HFFc6 (cell line): ENCODE data around the gene TBC1D22B. TPM values are rescaled to one million over a fixed set of nuclear protein-coding genes. Genes with fewer than 3 reads are reported as not detected.

Experiments used
- DNase-seq: peaks from one replicate; pipeline ENCODE4 v3.0.0-alpha.2; 2018
- H3K27ac Mint-ChIP-seq: 2 replicates; pipeline ENCODE4 v1.8.0; 2020; ENCODE audit warnings: mild to moderate bottlenecking, mixed read lengths
- H3K27me3 Mint-ChIP-seq: 2 replicates; pipeline ENCODE4 v1.8.0; 2021; ENCODE audit warnings: mild to moderate bottlenecking, moderate library complexity, mixed read lengths; ENCODE audit not compliant: insufficient read depth
- H3K36me3 Mint-ChIP-seq: 2 replicates; pipeline ENCODE4 v1.8.0; 2021; ENCODE audit warnings: low read depth, mixed read lengths
- H3K4me1 Mint-ChIP-seq: 2 replicates; pipeline ENCODE4 v1.8.0; 2020; ENCODE audit warnings: low read depth, mixed read lengths
- H3K4me3 Mint-ChIP-seq: 2 replicates; pipeline ENCODE4 v1.8.0; 2020; ENCODE audit warnings: mild to moderate bottlenecking, moderate library complexity, mixed read lengths
- H3K9me3 Mint-ChIP-seq: 2 replicates; pipeline ENCODE4 v1.8.0; 2020; ENCODE audit warnings: mild to moderate bottlenecking, mixed read lengths
- total RNA-seq, 6 experiments: library from RNA; stranded (reverse); fragmentation: NEBNext Ultra II Directional; extraction: Animal tissue kit (Norgen Biotek cat#: 25700); gene quantifications; 2 replicates in 1 of 6; 3 replicates in 5 of 6; pipeline ENCODE4 v1.2.3, GENCODE V29; 2021
- TF ChIP-seq, protein P1 (sequence below): fragments of 200-600 bp; sonication (generic); IDR thresholded peaks from 2 replicates; pipeline ENCODE4 v1.5.0; 2021; ENCODE audit warnings: antibody characterized with exemption, mild to moderate bottlenecking

Gene TBC1D22B
- total RNA-seq, 6 experiments from 2014 or later = 9.0 to 9.6 (median 9.2) TPM

GRCh38 chr6:37257320-37257633, 295 bp upstream of the TBC1D22B start:
- peak overlapping the region; percentile 91 for H3K4me3 Mint-ChIP-seq
- H3K4me1 Mint-ChIP-seq = peaks cover 47% of the 10 kb centered on the region
- peaks cover 4% of the 10 kb centered on the region for H3K27me3 Mint-ChIP-seq
- TF ChIP-seq, protein P1, sequence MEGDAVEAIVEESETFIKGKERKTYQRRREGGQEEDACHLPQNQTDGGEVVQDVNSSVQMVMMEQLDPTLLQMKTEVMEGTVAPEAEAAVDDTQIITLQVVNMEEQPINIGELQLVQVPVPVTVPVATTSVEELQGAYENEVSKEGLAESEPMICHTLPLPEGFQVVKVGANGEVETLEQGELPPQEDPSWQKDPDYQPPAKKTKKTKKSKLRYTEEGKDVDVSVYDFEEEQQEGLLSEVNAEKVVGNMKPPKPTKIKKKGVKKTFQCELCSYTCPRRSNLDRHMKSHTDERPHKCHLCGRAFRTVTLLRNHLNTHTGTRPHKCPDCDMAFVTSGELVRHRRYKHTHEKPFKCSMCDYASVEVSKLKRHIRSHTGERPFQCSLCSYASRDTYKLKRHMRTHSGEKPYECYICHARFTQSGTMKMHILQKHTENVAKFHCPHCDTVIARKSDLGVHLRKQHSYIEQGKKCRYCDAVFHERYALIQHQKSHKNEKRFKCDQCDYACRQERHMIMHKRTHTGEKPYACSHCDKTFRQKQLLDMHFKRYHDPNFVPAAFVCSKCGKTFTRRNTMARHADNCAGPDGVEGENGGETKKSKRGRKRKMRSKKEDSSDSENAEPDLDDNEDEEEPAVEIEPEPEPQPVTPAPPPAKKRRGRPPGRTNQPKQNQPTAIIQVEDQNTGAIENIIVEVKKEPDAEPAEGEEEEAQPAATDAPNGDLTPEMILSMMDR = no peak
- peak overlapping the region; percentile 94 for H3K27ac Mint-ChIP-seq
- no peak for DNase-seq
- H3K36me3 Mint-ChIP-seq = no peaks in the 10 kb centered on the region
- H3K9me3 Mint-ChIP-seq = no peaks in the 10 kb centered on the region

DNA sequence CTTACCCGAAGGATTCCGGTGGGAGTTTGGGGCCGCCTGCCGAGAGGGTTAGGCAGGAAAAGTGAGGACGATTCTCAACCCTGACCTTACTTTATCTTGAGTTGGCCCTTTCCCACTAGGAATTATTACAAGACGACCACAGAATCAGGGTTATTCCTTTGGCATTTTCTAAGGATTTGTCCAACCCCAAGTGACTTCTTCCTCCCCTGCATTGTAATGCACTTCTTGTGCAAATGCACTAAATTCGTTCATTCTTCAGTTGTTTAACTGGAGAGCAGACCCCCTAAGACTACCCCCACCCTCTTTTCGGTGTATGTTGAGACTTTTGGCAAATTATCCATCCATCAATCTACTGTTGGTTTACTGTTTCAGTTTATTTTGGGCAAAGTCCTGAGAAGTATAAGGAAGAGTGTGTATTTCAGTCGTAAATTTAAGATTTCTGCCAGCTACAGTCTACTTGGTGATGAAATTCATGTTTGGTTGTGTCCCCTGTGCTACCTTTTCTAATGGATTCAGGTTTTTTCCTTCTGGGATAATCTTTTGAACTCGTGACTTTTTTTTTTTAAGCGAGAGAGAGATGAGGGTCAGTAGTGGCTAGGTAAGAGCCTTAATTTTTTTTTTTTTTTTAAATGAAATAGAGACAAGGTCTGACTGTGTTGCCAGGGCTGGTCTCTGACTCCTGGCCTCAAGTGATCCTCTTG, 983 bp downstream of the TBC1D22B start:
- Mint-ChIP-seq H3K4me1 (peaks cover 53% of the 10 kb centered on the region), H3K9me3 (no peaks in the 10 kb centered on the region), H3K4me3 (peak overlapping the region; percentile 91), H3K27ac (peak overlapping the region; percentile 94), H3K36me3 (no peaks in the 10 kb centered on the region), H3K27me3 (peaks cover 4% of the 10 kb centered on the region)
- TF ChIP-seq, protein P1 = no peak
- no peak for DNase-seq

DNA sequence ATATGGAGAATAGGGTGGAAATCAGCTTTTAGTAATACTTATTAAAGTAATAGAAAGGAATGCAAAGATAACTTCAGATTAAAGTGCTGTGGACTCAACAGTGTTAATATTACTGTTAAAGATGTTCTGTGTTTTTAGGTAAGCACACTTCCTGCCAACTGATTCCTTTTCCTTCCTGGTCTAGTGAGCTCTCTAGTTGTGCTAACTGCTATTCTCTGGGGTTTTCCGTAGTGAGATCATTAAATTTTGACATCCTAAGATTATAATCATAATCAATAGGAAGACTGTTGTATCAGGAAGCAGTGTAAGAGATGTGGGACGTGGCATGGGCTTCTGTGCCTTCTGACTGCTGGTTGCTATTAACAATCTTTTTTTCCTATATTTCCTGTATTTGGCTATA, 1.6 kb downstream of the TBC1D22B start:
- DNase-seq = no peak
- TF ChIP-seq, protein P1 = no peak
- Mint-ChIP-seq H3K27me3 (peaks cover 4% of the 10 kb centered on the region), H3K36me3 (no peaks in the 10 kb centered on the region), H3K27ac (peak overlapping the region; percentile 94), H3K9me3 (no peaks in the 10 kb centered on the region), H3K4me3 (peak overlapping the region; percentile 91), H3K4me1 (peaks cover 50% of the 10 kb centered on the region)

- Mint-ChIP-seq H3K27me3 (peaks cover 4% of the 10 kb centered on the region), H3K4me3 (peak overlapping the region; percentile 91), H3K36me3 (no peaks in the 10 kb centered on the region), H3K9me3 (no peaks in the 10 kb centered on the region), H3K27ac (no peak overlapping the region; the same call in 1 of the 2 replicates), H3K4me1 (peaks cover 50% of the 10 kb centered on the region)
- DNase-seq = no peak
- TF ChIP-seq, protein P1 = no peak
These were observed 2.5 kb downstream of the TBC1D22B start for GRCh38 chr6:37260040-37260439.

GRCh38 chr6:37260444-37260843, 2.9 kb downstream of the TBC1D22B start:
- H3K27ac Mint-ChIP-seq = no peak overlapping the region
- H3K27me3 Mint-ChIP-seq = peaks cover 4% of the 10 kb centered on the region
- TF ChIP-seq, protein P1 = no peak
- H3K9me3 Mint-ChIP-seq = no peaks in the 10 kb centered on the region
- peaks cover 50% of the 10 kb centered on the region for H3K4me1 Mint-ChIP-seq
- DNase-seq = no peak
- no peak overlapping the region for H3K4me3 Mint-ChIP-seq
- no peaks in the 10 kb centered on the region for H3K36me3 Mint-ChIP-seq
